Peyer's patch (tissue), 4 donors: ENCODE measurements around the gene PDE4B.

Experiments used
- POLR2A ChIP-seq, 2 donors: fragments of 450-650 bp; IDR thresholded peaks; one replicate each; pipeline ENCODE4 v1.5.1; 2017; ENCODE audit warnings: antibody characterized with exemption in 2 of 2, mild to moderate bottlenecking in 2 of 2, moderate library complexity in 2 of 2
- TF ChIP-seq, protein P1 (sequence below), 6 experiments: fragments of 450-650 bp in 4 of 6; fragments of 200-600 bp in 2 of 6; sonication (generic) in 1 of 6; IDR thresholded peaks; one replicate each; pipeline ENCODE4 v1.5.1; 2017 to 2019; ENCODE audit warnings: antibody characterized with exemption in 6 of 6, mild to moderate bottlenecking in 3 of 6, moderate library complexity in 1 of 6

DNA sequence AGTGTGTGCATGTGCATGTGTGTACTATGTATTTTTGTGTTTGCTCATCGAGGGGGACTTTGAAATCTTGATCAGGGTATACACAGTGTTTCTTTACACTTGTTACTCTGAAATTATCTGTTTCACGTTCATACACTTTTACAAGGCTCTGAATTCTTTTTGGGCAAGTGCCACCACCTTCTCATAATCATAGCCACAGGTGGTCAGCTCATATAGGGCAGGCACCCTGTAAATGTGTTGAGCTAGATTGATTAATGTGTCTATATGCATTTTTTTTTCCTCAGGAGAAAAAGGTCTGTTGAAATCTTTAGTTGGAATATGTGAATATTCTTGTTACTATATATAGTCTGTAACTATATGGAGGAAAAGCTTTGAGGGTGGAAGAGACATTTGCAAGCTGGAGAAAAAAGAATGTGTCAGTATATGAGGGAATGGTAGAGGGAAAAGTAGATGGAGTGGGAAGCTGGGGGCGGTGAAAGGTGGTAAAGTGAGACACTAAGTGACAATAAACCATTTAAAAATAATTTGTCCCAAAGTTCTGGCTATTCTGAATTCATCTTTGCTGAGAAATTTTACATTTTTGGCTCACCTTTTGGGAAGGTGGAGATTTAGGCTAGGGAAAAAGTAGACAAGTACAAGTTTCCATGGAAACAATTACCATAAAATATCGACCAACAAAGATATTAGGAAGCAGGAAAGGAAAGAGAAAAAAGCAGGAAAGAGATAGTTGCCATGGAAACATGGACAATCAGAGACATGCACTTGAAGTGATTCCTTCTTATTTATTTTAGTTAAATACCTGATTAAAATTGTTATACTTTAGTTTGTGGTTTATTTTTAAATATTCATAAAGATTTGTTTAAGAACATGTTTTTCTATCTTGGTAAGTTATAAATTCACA lies 277.5 kb downstream of the PDE4B start:
- TF ChIP-seq, protein P1, sequence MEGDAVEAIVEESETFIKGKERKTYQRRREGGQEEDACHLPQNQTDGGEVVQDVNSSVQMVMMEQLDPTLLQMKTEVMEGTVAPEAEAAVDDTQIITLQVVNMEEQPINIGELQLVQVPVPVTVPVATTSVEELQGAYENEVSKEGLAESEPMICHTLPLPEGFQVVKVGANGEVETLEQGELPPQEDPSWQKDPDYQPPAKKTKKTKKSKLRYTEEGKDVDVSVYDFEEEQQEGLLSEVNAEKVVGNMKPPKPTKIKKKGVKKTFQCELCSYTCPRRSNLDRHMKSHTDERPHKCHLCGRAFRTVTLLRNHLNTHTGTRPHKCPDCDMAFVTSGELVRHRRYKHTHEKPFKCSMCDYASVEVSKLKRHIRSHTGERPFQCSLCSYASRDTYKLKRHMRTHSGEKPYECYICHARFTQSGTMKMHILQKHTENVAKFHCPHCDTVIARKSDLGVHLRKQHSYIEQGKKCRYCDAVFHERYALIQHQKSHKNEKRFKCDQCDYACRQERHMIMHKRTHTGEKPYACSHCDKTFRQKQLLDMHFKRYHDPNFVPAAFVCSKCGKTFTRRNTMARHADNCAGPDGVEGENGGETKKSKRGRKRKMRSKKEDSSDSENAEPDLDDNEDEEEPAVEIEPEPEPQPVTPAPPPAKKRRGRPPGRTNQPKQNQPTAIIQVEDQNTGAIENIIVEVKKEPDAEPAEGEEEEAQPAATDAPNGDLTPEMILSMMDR (IDR thresholded peaks at IDR 0.05), result no peak
- no peak for TF ChIP-seq POLR2A (IDR thresholded peaks at IDR 0.05)
